Measurements from ENCODE around the gene BRD7. TPM values are rescaled to one million over a fixed set of nuclear protein-coding genes. Genes with fewer than 3 reads are reported as not detected.
"Not testable (repeated sequence)": the region's sequence is repeated elsewhere in the genome, so short reads cannot be mapped to it uniquely, and the experiment has no call there.

BRD7 gene
- total RNA-seq, 1 donor from 2014 or later: 35.9 TPM

- DNase-seq (ENCODE audit: low read depth in 2 of 2): no peak
Observed at GRCh38 chr16:50359626-50360025, 9.2 kb downstream of the BRD7 start.

DNA sequence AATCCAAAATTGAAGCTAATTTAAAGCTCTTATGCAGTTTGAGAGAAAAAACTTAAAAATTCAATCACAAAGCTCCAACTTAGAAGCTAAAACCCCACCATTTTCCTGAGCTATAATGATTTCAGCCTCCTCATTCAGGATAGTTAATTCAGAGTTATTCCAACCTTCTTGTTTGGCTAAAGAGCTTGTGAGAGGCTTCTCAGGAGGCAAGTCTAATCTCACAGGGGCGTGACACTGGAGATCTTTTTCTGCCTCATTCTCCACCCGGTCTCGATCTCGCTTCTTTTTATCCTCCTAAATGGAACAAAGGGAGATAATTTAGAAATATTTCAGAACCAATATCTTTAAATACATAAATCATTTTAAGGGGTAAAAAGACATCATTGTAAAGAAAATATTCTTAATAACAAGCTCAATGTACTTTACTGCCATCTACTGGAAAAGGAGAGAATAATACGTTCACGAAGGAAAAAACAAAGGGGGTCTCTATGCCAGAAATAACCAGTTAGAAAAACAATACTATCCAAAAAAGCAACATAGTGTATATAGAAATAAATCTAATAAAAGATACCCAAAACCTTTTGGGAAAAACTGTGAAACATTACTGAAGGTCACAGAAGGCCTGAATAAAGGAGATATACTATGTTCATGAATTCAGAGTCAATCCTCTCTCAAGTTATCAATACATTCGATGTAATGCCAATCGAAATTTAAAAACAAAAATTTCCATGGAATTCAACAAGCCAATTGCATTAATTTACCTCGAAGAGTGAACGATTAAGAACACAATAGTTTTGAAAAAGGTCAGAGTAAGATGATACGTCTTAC is 13.9 kb downstream of the BRD7 start:
- peak; percentile 7 to 30 for DNase-seq (ENCODE audit: low read depth in 2 of 2)

- no peak for DNase-seq (ENCODE audit: low read depth in 2 of 2)
Observed at GRCh38 chr16:50354082-50354481, 14.7 kb downstream of the BRD7 start.

GRCh38 chr16:50351952-50352351 is 16.8 kb downstream of the BRD7 start:
- no peak for DNase-seq (ENCODE audit: low read depth in 2 of 2)

DNA sequence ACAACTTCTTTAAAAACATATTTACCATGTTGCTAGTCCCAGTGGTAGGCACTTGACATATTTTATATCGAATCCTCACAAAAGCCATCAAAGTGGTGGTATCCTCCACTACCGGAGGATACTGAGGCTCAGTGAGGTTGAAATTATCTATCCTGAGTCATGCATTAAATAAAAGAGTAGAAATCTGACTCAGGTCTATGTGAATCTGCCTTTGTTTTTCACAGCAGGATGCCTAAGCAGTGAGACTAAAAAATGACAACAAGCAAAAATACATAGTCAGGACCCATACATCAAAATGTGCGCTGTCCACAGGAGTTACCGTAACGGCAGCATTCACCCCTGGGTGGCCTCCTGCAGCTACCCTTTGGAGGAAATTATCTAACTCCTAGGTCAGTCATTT is 17.7 kb downstream of the BRD7 start:
- DNase-seq (ENCODE audit: low read depth in 2 of 2): no peak

GRCh38 chr16:50345210-50345609 is 23.6 kb downstream of the BRD7 start:
- DNase-seq (ENCODE audit: low read depth in 2 of 2): not testable (repeated sequence)

DNA sequence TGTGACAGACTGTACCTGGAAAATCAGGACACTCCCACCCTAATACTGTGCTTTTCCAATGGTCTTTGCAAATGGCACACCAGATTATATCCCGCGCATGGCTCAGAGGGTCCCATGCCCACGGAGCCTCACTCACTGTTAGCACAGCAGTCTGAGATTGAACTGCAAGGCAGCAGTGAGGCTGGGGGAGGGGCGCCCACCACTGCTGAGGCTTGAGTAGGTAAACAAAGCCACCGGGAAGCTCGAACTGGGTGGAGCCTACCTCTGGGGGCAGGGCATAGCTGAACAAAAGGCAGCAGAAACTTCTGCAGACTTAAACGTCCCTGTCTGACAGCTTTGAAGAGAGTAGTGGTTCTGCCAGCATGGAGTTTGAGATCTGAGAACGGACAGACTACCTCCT is 25.2 kb downstream of the BRD7 start:
- DNase-seq (ENCODE audit: low read depth in 2 of 2): not testable (repeated sequence)

DNA sequence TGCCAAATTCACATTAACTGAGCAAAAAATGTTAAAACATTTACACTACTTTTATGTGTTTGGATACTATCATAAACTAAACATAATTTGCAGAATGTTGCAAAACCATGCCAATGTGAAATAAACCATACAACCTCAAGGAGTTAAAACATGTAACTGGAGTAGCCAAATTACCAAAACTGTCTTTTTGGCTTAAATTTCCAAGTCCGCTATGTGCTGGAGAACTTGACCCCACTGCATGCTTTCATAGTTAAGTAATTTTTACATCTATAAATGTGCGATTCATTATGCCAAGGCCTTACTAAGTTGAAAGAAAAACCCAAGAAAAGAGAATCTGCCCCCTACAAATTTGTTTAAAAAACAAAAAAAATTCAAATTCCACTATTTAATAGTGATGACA is 28.2 kb downstream of the BRD7 start:
- DNase-seq (ENCODE audit: low read depth in 2 of 2): no peak

- DNase-seq (ENCODE audit: low read depth in 2 of 2): no peak
Observed at GRCh38 chr16:50338371-50339231, 30.2 kb downstream of the BRD7 start.

- no peak for DNase-seq (ENCODE audit: low read depth in 2 of 2)
Observed at GRCh38 chr16:50336884-50337283, 31.9 kb downstream of the BRD7 start.

DNA sequence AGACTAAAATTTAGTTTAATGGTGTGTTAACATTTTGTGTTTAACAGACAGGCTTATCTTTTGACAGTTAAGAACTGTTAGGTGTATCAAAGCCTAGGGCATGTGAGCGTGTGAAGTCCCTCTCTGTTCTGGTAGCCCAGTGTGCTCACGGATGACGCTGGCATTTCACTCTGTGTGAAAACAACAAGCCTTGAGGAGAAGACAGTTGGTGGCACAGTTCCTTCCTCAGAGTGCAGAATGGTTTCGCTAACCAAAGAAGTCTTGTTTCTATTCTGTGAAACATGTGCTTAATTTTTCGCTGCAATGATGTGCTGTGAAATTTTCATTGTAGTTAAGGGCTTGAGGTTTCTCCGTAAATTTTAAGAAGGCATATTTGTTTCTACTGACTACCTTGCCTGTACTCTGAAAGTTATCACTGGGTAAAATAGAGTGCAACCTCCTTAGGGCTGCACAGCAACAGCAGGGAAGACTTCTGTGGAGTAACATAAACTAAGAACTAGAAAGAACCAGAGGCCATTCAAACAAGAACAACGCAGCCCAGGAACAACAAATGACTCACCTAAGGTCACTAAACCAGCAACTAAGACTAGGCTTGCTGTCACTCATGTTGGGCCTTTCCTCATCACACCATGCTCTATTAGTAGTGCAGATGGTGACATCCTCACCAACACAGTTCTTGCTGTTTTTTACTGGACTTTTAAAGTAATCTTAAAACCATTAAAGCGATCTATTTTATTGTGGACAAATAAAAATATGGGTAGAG is 33.4 kb downstream of the BRD7 start:
- peak in 1 of 2 donors; percentile 12 for DNase-seq (ENCODE audit: low read depth in 2 of 2)

GRCh38 chr16:50334106-50334975 is 34.4 kb downstream of the BRD7 start:
- DNase-seq (ENCODE audit: low read depth in 2 of 2): no peak

DNA sequence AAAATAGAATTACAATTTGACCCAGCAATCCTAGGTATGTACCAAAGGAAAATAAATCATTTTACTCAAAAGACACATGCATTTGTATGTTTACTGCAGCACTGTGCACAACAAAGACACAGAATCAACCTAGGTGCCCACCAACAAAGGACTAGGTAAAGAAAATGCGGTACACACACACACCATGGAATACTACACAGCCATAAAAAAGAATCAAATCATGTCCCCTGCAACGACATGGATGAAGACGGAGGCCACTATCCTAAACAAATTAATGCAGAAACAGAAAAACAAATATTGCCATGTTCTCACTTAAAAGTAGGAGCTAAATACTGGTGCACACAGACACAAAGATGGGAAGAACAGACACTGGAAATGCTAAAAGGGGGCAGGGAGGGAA is 36.2 kb downstream of the BRD7 start:
- no peak for DNase-seq (ENCODE audit: low read depth in 2 of 2)

DNA sequence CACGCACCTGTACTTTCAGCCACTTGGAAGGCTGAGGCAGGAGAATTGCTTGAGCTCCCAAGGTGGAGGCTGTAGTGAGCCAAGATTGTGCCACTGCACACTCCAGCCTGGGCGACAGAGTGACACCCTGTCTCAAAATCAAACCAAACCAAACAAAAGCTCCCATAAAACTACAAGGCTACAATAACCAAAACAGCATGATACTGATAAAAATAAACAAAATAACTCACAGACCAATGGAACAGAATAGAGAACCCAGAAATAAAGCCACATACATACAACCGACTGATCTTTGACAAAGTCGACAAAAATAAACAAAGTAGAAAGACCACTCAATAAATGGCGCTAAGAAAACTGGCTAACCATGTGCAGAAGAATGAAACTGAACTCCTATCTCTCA is 37.2 kb downstream of the BRD7 start:
- no peak for DNase-seq (ENCODE audit: low read depth in 2 of 2)

- no peak for DNase-seq (ENCODE audit: low read depth in 2 of 2)
Observed at GRCh38 chr16:50329446-50330189, 39.2 kb downstream of the BRD7 start.

DNA sequence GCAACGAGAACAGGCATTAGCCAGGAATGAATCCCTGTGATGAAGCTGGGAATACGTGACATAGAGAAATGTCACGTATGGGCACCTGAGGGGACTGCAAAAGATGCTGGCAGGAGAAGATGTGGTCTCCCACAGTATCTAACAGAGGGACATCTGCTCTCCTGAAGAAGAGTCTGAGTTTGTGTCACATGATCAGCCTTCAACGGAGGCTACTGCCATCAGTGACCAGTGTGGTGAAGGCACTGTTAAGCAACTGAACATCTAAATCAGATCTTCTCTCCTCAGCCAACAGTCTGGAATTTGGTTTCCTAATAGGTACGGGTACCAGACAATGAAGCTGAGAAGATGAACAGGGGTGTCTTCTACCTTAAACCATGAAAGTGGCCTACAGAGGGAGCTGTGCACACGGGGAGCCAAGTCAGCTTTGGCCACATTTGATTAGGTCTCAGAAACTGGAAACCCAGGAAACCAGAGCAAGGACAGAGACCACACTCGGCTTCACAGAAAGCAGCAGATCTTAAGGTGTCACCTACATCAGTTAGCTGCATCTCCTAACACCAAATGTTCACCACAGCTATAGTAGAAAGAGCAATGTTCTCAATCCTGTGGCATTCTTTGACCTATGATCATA is 41.8 kb downstream of the BRD7 start:
- DNase-seq (ENCODE audit: low read depth in 2 of 2): peak in 1 of 2 donors; percentile 27

DNA sequence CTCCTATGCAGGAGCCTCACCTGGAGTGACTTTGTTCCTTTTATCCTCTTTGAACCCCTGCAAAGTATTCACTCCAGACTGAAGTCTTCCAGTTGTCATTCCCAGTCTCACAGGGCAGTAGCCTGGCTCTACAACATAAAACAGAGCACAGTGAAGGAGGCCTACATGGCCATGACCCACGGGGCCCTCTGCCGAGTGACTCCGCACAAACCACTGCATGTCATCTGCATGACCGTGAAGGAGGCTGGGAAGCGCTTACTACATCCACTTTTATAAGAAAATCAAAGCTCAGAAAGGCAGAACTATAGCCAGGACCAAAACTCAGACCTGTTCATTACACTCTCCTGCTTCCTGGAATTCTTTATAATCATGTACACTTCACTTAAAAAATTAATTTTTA is 42.5 kb downstream of the BRD7 start:
- no peak for DNase-seq (ENCODE audit: low read depth in 2 of 2)

DNA sequence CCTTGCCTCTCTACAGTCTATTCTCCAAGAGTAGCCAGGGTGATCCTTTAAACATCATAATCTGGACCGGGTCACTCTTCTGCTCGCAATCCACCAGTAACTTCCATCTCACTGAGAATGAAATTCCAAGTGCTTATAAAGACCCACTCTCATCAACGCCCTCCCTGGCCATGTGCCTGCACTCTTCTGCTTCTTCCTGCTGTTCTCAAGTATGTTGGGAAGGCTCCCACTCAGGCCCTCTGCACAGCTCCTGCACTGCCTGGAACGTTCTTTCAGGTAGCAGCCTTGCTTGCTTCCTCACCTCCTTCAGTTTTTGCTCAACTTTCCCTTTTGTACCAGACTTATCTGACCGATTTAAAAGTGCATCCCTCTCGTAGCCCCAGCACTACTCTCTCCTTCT is 44.4 kb downstream of the BRD7 start:
- DNase-seq (ENCODE audit: low read depth in 2 of 2): no peak

GRCh38 chr16:50323335-50324011 is 45.3 kb downstream of the BRD7 start:
- DNase-seq (ENCODE audit: low read depth in 2 of 2): peak; percentile 22 to 43

Measured in dermis microvascular lymphatic vessel endothelial cell (primary cell).